Fibroblast of lung (primary cell): ENCODE data around the gene SCTR.

ENCODE experiments used
- CTCF ChIP-seq, 2 donors: IDR thresholded peaks in 1 of 2; conservative IDR thresholded peaks in 1 of 2; 1 replicate in 1 of 2; 2 replicates in 1 of 2; pipeline ENCODE4 v1.5.1; 2011 to 2012; ENCODE audit warnings: low read length in 2 of 2, control low read depth in 1 of 2, inconsistent platforms in 1 of 2, low read depth in 1 of 2, mild to moderate bottlenecking in 1 of 2
- EZH2 ChIP-seq: IDR thresholded peaks from 2 replicates; pipeline ENCODE4 v1.5.1; 2012; ENCODE audit warnings: low read length, control low read depth, mild to moderate bottlenecking; ENCODE audit errors: missing control alignments

- TF ChIP-seq CTCF (conservative IDR thresholded peaks at IDR 0.05 in 1 of 2, IDR thresholded peaks at IDR 0.05 in 1 of 2; ENCODE audit: low read depth in 1 of 2, low read length in 2 of 2), result no peak
- no peak for TF ChIP-seq EZH2
Observed at GRCh38 chr2:119466373-119466772, 57.9 kb downstream of the SCTR start.
